Measurements from ENCODE around the gene EMC8.

Gene EMC8

GRCh38 chr16:85753559-85753958 lies 45.8 kb downstream of the EMC8 start:
- no peak for DNase-seq (ENCODE audit: low read depth)

- DNase-seq (ENCODE audit: low read depth): peak; percentile 32
These were observed 46.6 kb downstream of the EMC8 start for GRCh38 chr16:85752511-85753420.

GRCh38 chr16:85751698-85752501 lies 47.4 kb downstream of the EMC8 start:
- peak; percentile 69 for DNase-seq (ENCODE audit: low read depth)

GRCh38 chr16:85750827-85751697 lies 48.3 kb downstream of the EMC8 start, which contains the start of gene C16orf74:
C16orf74 (minus strand) TSS chr16:85751096; CDS start chr16:85735217, 15,879 bp downstream.
- peak; percentile 68 for DNase-seq (ENCODE audit: low read depth)

- DNase-seq (ENCODE audit: low read depth): peak; percentile 59
These were observed 49.1 kb downstream of the EMC8 start for GRCh38 chr16:85750146-85750826.

GRCh38 chr16:85749771-85750145 lies 49.6 kb downstream of the EMC8 start:
- DNase-seq (ENCODE audit: low read depth): no peak

- DNase-seq (ENCODE audit: low read depth): peak; percentile 40
These were observed 52.7 kb downstream of the EMC8 start for GRCh38 chr16:85746460-85747215.

GRCh38 chr16:85738923-85739715 lies 60.2 kb downstream of the EMC8 start:
- DNase-seq (ENCODE audit: low read depth): no peak

- DNase-seq (ENCODE audit: low read depth): no peak
These were observed 62.4 kb downstream of the EMC8 start for GRCh38 chr16:85736921-85737320.

- no peak for DNase-seq (ENCODE audit: low read depth)
These were observed 63.4 kb downstream of the EMC8 start for GRCh38 chr16:85735946-85736345.

- DNase-seq (ENCODE audit: low read depth): no peak
These were observed 64.1 kb downstream of the EMC8 start for GRCh38 chr16:85735225-85735635.

- no peak for DNase-seq (ENCODE audit: low read depth)
These were observed 64.9 kb downstream of the EMC8 start for GRCh38 chr16:85734311-85735017.

- DNase-seq (ENCODE audit: low read depth): peak; percentile 27
These were observed 65.5 kb downstream of the EMC8 start for GRCh38 chr16:85733839-85734170.

- DNase-seq (ENCODE audit: low read depth): peak; percentile 52
These were observed 66.0 kb downstream of the EMC8 start for GRCh38 chr16:85733155-85733838.

- no peak for DNase-seq (ENCODE audit: low read depth)
These were observed 68.2 kb downstream of the EMC8 start for GRCh38 chr16:85731179-85731578.

- no peak for DNase-seq (ENCODE audit: low read depth)
These were observed 69.2 kb downstream of the EMC8 start for GRCh38 chr16:85730186-85730465.

GRCh38 chr16:85729452-85730185 lies 69.7 kb downstream of the EMC8 start:
- DNase-seq (ENCODE audit: low read depth): peak; percentile 59

GRCh38 chr16:85728879-85729278 lies 70.5 kb downstream of the EMC8 start:
- DNase-seq (ENCODE audit: low read depth): no peak

All from EH (cell line).